ENCODE measurements around the gene PRKCA.

GRCh38 chr17:66809408-66809807 is 507.0 kb downstream of the PRKCA start:
- no peak for TF ChIP-seq CTCF (IDR thresholded peaks at IDR 0.05)
- no peak for TF ChIP-seq EP300 (IDR thresholded peaks at IDR 0.05)
- no peak for TF ChIP-seq POLR2AphosphoS5 (IDR thresholded peaks at IDR 0.05)
